GM19025 (cell line): ENCODE measurements around the gene SLC39A9.
A peak's percentile ranks its signal among the peaks of the same experiment; 100 is the strongest.

Experiments used
- ATAC-seq: cut with Tn5 transposase; IDR thresholded peaks from one replicate; pipeline ENCODE4 v1.9.1; 2021; ENCODE audit warnings: mild to moderate bottlenecking, low read depth, moderate library complexity; ENCODE audit not compliant: unreplicated experiment

Gene SLC39A9

GRCh38 chr14:69398053-69398817 lies at the start of gene SLC39A9, which contains the start of gene ERH:
SLC39A9 (plus strand) TSS chr14:69398692; CDS start chr14:69399370, 678 bp downstream.
ERH (minus strand) TSS chr14:69398299; CDS start chr14:69398233, 66 bp downstream.
- ATAC-seq: peak; percentile 88

- no peak for ATAC-seq
These were observed 49.3 kb upstream of the SLC39A9 start for GRCh38 chr14:69349091-69349777.

GRCh38 chr14:69350892-69351291 lies 47.6 kb upstream of the SLC39A9 start:
- no peak for ATAC-seq

GRCh38 chr14:69351385-69351784 lies 47.1 kb upstream of the SLC39A9 start:
- ATAC-seq: no peak

- no peak for ATAC-seq
These were observed 46.6 kb upstream of the SLC39A9 start for GRCh38 chr14:69351911-69352310.

- no peak for ATAC-seq
These were observed 45.3 kb upstream of the SLC39A9 start for GRCh38 chr14:69353168-69353567.

GRCh38 chr14:69354383-69355153 lies 43.9 kb upstream of the SLC39A9 start:
- ATAC-seq: peak; percentile 83

GRCh38 chr14:69355154-69355597 lies 43.3 kb upstream of the SLC39A9 start:
- no peak for ATAC-seq

GRCh38 chr14:69355607-69356281 lies 42.7 kb upstream of the SLC39A9 start:
- no peak for ATAC-seq

GRCh38 chr14:69356903-69357543 lies 41.5 kb upstream of the SLC39A9 start:
- no peak for ATAC-seq

- ATAC-seq: no peak
These were observed 40.8 kb upstream of the SLC39A9 start for GRCh38 chr14:69357544-69358200.

- ATAC-seq: no peak
These were observed 40.1 kb upstream of the SLC39A9 start for GRCh38 chr14:69358233-69358963.

- ATAC-seq: no peak
These were observed 39.5 kb upstream of the SLC39A9 start for GRCh38 chr14:69358966-69359365.

GRCh38 chr14:69360438-69361108 lies 37.9 kb upstream of the SLC39A9 start:
- no peak for ATAC-seq

- ATAC-seq: no peak
These were observed 35.4 kb upstream of the SLC39A9 start for GRCh38 chr14:69363055-69363454.

GRCh38 chr14:69363964-69364363 lies 34.5 kb upstream of the SLC39A9 start:
- ATAC-seq: no peak

- ATAC-seq: no peak
These were observed 34.1 kb upstream of the SLC39A9 start for GRCh38 chr14:69364378-69364777.

- ATAC-seq: no peak
These were observed 32.4 kb upstream of the SLC39A9 start for GRCh38 chr14:69366069-69366468.
